Karpas-422 (cell line): ENCODE measurements around the gene OR2L5. TPM values are rescaled to one million over a fixed set of nuclear protein-coding genes. Genes with fewer than 3 reads are reported as not detected.

Experiments
- DNase-seq: peaks from one replicate; pipeline ENCODE4 v3.0.0-alpha.2; 2015
- H2AFZ ChIP-seq: fragments of 200-600 bp; sonication (generic); 2 replicates; pipeline ENCODE4 v1.6.1; 2014; ENCODE audit warnings: antibody characterized with exemption, low read length, mixed read lengths
- H3K27ac ChIP-seq: fragments of 200-600 bp; sonication (generic); 2 replicates; pipeline ENCODE4 v1.5.1; 2014; ENCODE audit warnings: mild to moderate bottlenecking, low read length, moderate library complexity
- H3K27me3 ChIP-seq: fragments of 200-600 bp; sonication (generic); 2 replicates; pipeline ENCODE4 v1.6.1; 2014; ENCODE audit warnings: low read length, mixed read lengths
- H3K36me3 ChIP-seq: fragments of 200-600 bp; sonication (generic); 2 replicates; pipeline ENCODE4 v1.6.1; 2014; ENCODE audit warnings: low read length, mixed read lengths; ENCODE audit not compliant: insufficient read depth
- H3K4me1 ChIP-seq: fragments of 200-600 bp; sonication (generic); 2 replicates; pipeline ENCODE4 v1.6.1; 2014; ENCODE audit warnings: mild to moderate bottlenecking, low read length, mixed read lengths
- H3K4me2 ChIP-seq: fragments of 200-600 bp; sonication (generic); 2 replicates; pipeline ENCODE4 v1.6.1; 2014; ENCODE audit warnings: low read length, low read depth, mild to moderate bottlenecking; ENCODE audit not compliant: poor library complexity, severe bottlenecking
- H3K4me3 ChIP-seq: fragments of 200-600 bp; sonication (generic); 2 replicates; pipeline ENCODE4 v1.5.1; 2014; ENCODE audit warnings: mild to moderate bottlenecking, antibody characterized with exemption, low read length, mixed read lengths
- H3K79me2 ChIP-seq: fragments of 200-600 bp; sonication (generic); 2 replicates; pipeline ENCODE4 v1.6.1; 2014; ENCODE audit warnings: mild to moderate bottlenecking, low read length, mixed read lengths
- H3K9ac ChIP-seq: fragments of 200-600 bp; sonication (generic); 2 replicates; pipeline ENCODE4 v1.6.0; 2014; ENCODE audit warnings: low read length
- H3K9me2 ChIP-seq: fragments of 200-600 bp; sonication (generic), shearing (Covaris generic); replicated peaks from 2 replicates; pipeline ENCODE4 v1.6.0; 2014; ENCODE audit warnings: mild to moderate bottlenecking, low read length, moderate library complexity; ENCODE audit not compliant: insufficient read depth
- H3K9me3 ChIP-seq: fragments of 300-700, 200-600 bp; sonication (generic); 2 replicates; pipeline ENCODE4 v1.6.1; 2014; ENCODE audit warnings: low read length, mixed read lengths
- H4K20me1 ChIP-seq: fragments of 200-600 bp; sonication (generic); 2 replicates; pipeline ENCODE4 v1.6.1; 2014; ENCODE audit warnings: mild to moderate bottlenecking, antibody characterized with exemption, low read length, low read depth; ENCODE audit not compliant: insufficient read depth
- total RNA-seq: library from RNA; depleted of rRNA; stranded (reverse); fragments of >200 nt; shearing (Covaris generic); gene quantifications from 2 replicates; pipeline ENCODE4 v1.2.3, GENCODE V29; 2014; ENCODE audit warnings: low replicate concordance; rRNA removed

OR2L5 gene
- total RNA-seq, result 0.19 TPM in 1 of 2 replicates, not detected in the other

- H3K27me3 ChIP-seq, result no peaks in the 10 kb centered on the region
- DNase-seq, result no peak
- H3K27ac ChIP-seq, result no peak within 1 kb of the TSS
- H3K9me2 ChIP-seq, result no peaks in the 10 kb centered on the region
- H3K79me2 ChIP-seq, result no peaks in the 10 kb centered on the region
- H3K4me1 ChIP-seq, result no peaks in the 10 kb centered on the region
- no peaks in the 10 kb centered on the region for H4K20me1 ChIP-seq
- no peak within 1 kb of the TSS for H3K4me3 ChIP-seq
- no peak within 1 kb of the TSS for H3K9ac ChIP-seq
- no peak within 1 kb of the TSS for H2AFZ ChIP-seq
- no peaks in the 10 kb centered on the region for H3K36me3 ChIP-seq
- peaks cover 13% of the 10 kb centered on the region for H3K9me3 ChIP-seq
- H3K4me2 ChIP-seq, result no peak within 1 kb of the TSS
Observed at GRCh38 chr1:248013229-248013710, at the start of gene OR2L5. Gene OR2L5, plus strand, starts transcription at chr1:248013660. Its CDS starts 8,288 bp downstream, at chr1:248021948.

- Histone ChIP-seq H3K9me3 (0 out of 2 replicates have a peak, but pooled peaks cover 4% of the 10 kb centered on the region), H3K4me1 (no peaks in the 10 kb centered on the region)
Observed at GRCh38 chr1:247964933-247965332, 48.5 kb upstream of the OR2L5 start, which contains the start of gene OR2AK2. Gene OR2AK2, plus strand, starts transcription at chr1:247965233. Its CDS starts 144 bp downstream, at chr1:247965377.

GRCh38 chr1:247966532-247967204 lies 46.8 kb upstream of the OR2L5 start:
- no peak for DNase-seq
- no peak overlapping the region for H3K4me3 ChIP-seq
- H3K9me2 ChIP-seq, result no peaks in the 10 kb centered on the region
- no peak overlapping the region for H2AFZ ChIP-seq
- H3K27me3 ChIP-seq, result no peaks in the 10 kb centered on the region
- H3K9ac ChIP-seq, result no peak overlapping the region
- no peak overlapping the region for H3K4me2 ChIP-seq
- H3K36me3 ChIP-seq, result no peaks in the 10 kb centered on the region
- no peaks in the 10 kb centered on the region for H3K79me2 ChIP-seq
- H3K4me1 ChIP-seq, result no peaks in the 10 kb centered on the region
- H3K27ac ChIP-seq, result no peak overlapping the region
- 0 out of 2 replicates have a peak, but pooled peaks cover 4% of the 10 kb centered on the region for H3K9me3 ChIP-seq
- H4K20me1 ChIP-seq, result no peaks in the 10 kb centered on the region

More at GRCh38 chr1:247964933-247965332, 48.5 kb upstream of the OR2L5 start, which contains the start of gene OR2AK2:
- no peaks in the 10 kb centered on the region for H4K20me1 ChIP-seq
- H3K4me2 ChIP-seq, result no peak within 1 kb of the TSS
- H3K36me3 ChIP-seq, result no peaks in the 10 kb centered on the region
- no peaks in the 10 kb centered on the region for H3K9me2 ChIP-seq
- H2AFZ ChIP-seq, result no peak within 1 kb of the TSS
- no peak within 1 kb of the TSS for H3K4me3 ChIP-seq
- H3K79me2 ChIP-seq, result no peaks in the 10 kb centered on the region
- H3K27ac ChIP-seq, result no peak within 1 kb of the TSS
- H3K27me3 ChIP-seq, result no peaks in the 10 kb centered on the region
- DNase-seq, result no peak
- H3K9ac ChIP-seq, result no peak within 1 kb of the TSS

GRCh38 chr1:247992986-247993385 lies 20.5 kb upstream of the OR2L5 start:
- Histone ChIP-seq H3K9me3 (peaks cover 11% of the 10 kb centered on the region), H2AFZ (no peak overlapping the region), H3K36me3 (no peaks in the 10 kb centered on the region), H3K27ac (no peak overlapping the region), H3K9ac (no peak overlapping the region), H3K9me2 (no peaks in the 10 kb centered on the region; the same call in 1 of the 2 replicates), H3K4me3 (no peak overlapping the region), H4K20me1 (no peaks in the 10 kb centered on the region), H3K4me1 (no peaks in the 10 kb centered on the region), H3K27me3 (no peaks in the 10 kb centered on the region), H3K79me2 (no peaks in the 10 kb centered on the region), H3K4me2 (no peak overlapping the region)
- no peak for DNase-seq

- H3K9me2 ChIP-seq, result no peaks in the 10 kb centered on the region
- no peak overlapping the region for H3K9ac ChIP-seq
- no peak overlapping the region for H3K4me2 ChIP-seq
- no peak for DNase-seq
- no peak overlapping the region for H3K4me3 ChIP-seq
- H3K79me2 ChIP-seq, result no peaks in the 10 kb centered on the region
- no peak overlapping the region for H2AFZ ChIP-seq
- H3K27ac ChIP-seq, result no peak overlapping the region
- peaks cover 11% of the 10 kb centered on the region for H3K9me3 ChIP-seq
- H4K20me1 ChIP-seq, result no peaks in the 10 kb centered on the region
- no peaks in the 10 kb centered on the region for H3K4me1 ChIP-seq
- no peaks in the 10 kb centered on the region for H3K36me3 ChIP-seq
- no peaks in the 10 kb centered on the region for H3K27me3 ChIP-seq
Observed at GRCh38 chr1:247998811-247999210, 14.6 kb upstream of the OR2L5 start.

GRCh38 chr1:248000169-248000568 lies 13.3 kb upstream of the OR2L5 start:
- no peak overlapping the region for H3K4me3 ChIP-seq
- H3K9ac ChIP-seq, result no peak overlapping the region
- no peaks in the 10 kb centered on the region for H3K4me1 ChIP-seq
- peaks cover 9% of the 10 kb centered on the region for H3K9me3 ChIP-seq
- H3K79me2 ChIP-seq, result no peaks in the 10 kb centered on the region
- H3K27me3 ChIP-seq, result no peaks in the 10 kb centered on the region
- no peak overlapping the region for H3K4me2 ChIP-seq
- no peaks in the 10 kb centered on the region for H3K36me3 ChIP-seq
- no peak for DNase-seq
- no peaks in the 10 kb centered on the region for H3K9me2 ChIP-seq
- no peak overlapping the region for H3K27ac ChIP-seq
- no peak overlapping the region for H2AFZ ChIP-seq
- H4K20me1 ChIP-seq, result no peaks in the 10 kb centered on the region

GRCh38 chr1:248007778-248008177 lies 5.7 kb upstream of the OR2L5 start:
- Histone ChIP-seq H2AFZ (no peak overlapping the region), H3K9ac (no peak overlapping the region), H3K9me3 (peaks cover 23% of the 10 kb centered on the region), H3K27ac (no peak overlapping the region), H3K4me1 (no peaks in the 10 kb centered on the region), H3K79me2 (no peaks in the 10 kb centered on the region), H3K4me2 (no peak overlapping the region), H3K9me2 (no peaks in the 10 kb centered on the region), H4K20me1 (no peaks in the 10 kb centered on the region), H3K36me3 (no peaks in the 10 kb centered on the region), H3K4me3 (no peak overlapping the region), H3K27me3 (no peaks in the 10 kb centered on the region)
- no peak for DNase-seq

- DNase-seq, result no peak
- no peak overlapping the region for H3K4me2 ChIP-seq
- no peaks in the 10 kb centered on the region for H3K27me3 ChIP-seq
- H3K27ac ChIP-seq, result no peak overlapping the region
- H2AFZ ChIP-seq, result no peak overlapping the region
- H3K9me3 ChIP-seq, result peaks cover 26% of the 10 kb centered on the region
- H3K79me2 ChIP-seq, result no peaks in the 10 kb centered on the region
- no peaks in the 10 kb centered on the region for H3K4me1 ChIP-seq
- no peak overlapping the region for H3K4me3 ChIP-seq
- H3K9me2 ChIP-seq, result no peaks in the 10 kb centered on the region
- no peak overlapping the region for H3K9ac ChIP-seq
- H3K36me3 ChIP-seq, result no peaks in the 10 kb centered on the region
- no peaks in the 10 kb centered on the region for H4K20me1 ChIP-seq
Observed at GRCh38 chr1:248009681-248010080, 3.8 kb upstream of the OR2L5 start.
